ENCODE data around the gene ST3GAL5. TPM values are rescaled to one million over a fixed set of nuclear protein-coding genes. Genes with fewer than 3 reads are reported as not detected.

The ST3GAL5 gene
- polyA plus RNA-seq, 4 donors, result 10.8 to 13.1 (median 11.3) TPM

GRCh38 chr2:85811180-85812093 lies 77.4 kb downstream of the ST3GAL5 start:
- DNase-seq (ENCODE audit: low read depth in 4 of 4, low spot score in 3 of 4), result no peak

- DNase-seq (ENCODE audit: low read depth in 4 of 4, low spot score in 3 of 4), result no peak
These were observed 78.2 kb downstream of the ST3GAL5 start for GRCh38 chr2:85810371-85811179.

DNA sequence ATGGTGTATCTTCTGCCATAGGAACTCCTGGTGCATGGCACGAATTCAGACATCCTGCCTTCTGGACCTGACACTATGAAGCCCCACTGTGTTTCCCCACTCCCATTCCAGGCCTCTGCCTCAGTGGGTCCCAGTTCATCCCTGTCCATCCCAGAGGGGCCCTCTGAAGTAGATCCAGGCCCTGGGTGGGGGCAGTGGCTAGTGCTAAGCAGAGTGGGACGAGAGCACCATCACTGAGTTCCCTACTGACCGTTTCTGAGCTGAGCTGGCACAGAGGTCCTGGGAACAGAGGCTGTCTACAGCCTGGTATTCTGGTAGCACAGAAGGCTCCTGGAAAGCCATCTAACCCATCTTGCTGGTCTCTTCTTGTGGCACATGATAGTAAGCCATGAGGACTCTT lies 81.0 kb downstream of the ST3GAL5 start:
- no peak for DNase-seq (ENCODE audit: low read depth in 4 of 4, low spot score in 3 of 4)

GRCh38 chr2:85806358-85807118 lies 82.3 kb downstream of the ST3GAL5 start:
- DNase-seq (ENCODE audit: low read depth in 4 of 4, low spot score in 3 of 4), result no peak

DNA sequence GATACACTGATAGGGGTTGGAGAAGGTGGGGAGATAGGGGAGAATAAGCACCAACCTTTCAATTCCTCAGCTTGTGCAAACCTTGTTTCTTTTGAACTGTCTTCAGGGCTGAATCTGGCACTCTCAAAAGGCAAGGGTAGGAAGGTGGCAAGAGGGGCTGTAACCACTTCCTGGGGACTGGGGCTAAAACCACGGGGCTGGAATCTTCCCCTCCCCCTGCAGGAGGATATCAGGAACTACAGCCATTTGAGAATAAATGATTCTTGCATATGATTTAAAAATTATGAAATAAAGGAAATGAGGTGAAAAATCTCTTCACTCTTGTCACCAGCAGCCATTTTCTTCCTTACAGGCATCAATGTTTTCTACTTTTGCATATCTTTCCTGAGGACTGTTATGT lies 84.2 kb downstream of the ST3GAL5 start:
- DNase-seq (ENCODE audit: low read depth in 4 of 4, low spot score in 3 of 4), result no peak

- DNase-seq (ENCODE audit: low read depth in 4 of 4, low spot score in 3 of 4), result no peak
These were observed 84.9 kb downstream of the ST3GAL5 start for GRCh38 chr2:85803704-85804425.

DNA sequence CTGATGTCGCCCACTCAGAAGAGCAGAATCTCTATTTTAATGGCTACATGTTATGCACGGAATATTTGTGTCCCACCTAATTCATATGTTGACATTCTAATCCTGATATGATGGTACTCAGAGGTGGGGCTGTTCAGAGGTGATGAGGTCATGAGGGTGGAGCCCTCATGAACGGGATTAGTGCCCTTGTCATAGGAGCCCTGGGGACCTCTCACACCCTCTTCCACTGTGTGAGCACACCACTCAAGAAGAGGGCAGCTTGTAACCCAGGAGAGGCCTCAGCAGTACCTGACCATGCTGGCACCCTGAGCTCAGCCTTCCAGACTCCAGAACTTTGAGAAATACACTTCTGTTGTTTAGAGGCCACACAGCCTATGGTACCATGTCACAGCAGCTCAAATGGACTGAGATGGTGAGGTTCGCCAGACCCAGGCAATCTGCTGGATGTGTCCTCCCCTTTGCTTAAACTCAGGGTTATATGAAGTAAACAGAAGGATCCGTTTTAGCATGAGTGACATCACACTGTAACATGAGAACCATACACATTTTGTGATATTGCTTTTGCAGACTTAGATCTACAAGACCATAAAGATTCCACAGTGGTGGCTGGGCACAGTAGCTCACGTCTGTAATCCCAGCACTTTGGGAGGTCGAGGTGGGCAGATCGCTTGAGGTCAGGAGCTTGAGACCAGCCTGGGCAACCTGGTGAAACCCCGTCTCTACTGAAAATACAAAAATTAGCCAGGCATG lies 86.3 kb downstream of the ST3GAL5 start:
- no peak for DNase-seq (ENCODE audit: low read depth in 4 of 4, low spot score in 3 of 4)

DNA sequence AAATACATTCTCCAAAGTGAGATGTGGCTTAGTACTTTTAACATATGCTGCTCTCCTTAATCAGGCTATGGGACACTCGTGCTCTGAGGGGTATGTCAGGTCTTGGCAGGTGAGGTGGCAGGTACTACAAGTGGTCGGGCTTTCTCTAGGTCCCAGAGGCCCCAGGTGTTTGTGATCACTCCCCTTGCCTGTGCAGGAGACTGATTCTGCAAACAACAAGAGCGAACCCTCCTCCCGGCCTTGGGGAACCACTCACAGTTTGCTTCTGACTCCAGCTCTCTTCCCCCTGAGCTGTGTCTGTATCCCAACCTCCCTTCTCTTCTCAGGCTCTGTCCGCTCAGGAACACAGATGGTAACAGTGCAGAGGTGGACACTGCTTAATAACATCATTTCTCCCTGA lies 86.9 kb downstream of the ST3GAL5 start:
- no peak for DNase-seq (ENCODE audit: low read depth in 4 of 4, low spot score in 3 of 4)

GRCh38 chr2:85800586-85800985 lies 88.2 kb downstream of the ST3GAL5 start:
- no peak for DNase-seq (ENCODE audit: low read depth in 4 of 4, low spot score in 3 of 4)

DNA sequence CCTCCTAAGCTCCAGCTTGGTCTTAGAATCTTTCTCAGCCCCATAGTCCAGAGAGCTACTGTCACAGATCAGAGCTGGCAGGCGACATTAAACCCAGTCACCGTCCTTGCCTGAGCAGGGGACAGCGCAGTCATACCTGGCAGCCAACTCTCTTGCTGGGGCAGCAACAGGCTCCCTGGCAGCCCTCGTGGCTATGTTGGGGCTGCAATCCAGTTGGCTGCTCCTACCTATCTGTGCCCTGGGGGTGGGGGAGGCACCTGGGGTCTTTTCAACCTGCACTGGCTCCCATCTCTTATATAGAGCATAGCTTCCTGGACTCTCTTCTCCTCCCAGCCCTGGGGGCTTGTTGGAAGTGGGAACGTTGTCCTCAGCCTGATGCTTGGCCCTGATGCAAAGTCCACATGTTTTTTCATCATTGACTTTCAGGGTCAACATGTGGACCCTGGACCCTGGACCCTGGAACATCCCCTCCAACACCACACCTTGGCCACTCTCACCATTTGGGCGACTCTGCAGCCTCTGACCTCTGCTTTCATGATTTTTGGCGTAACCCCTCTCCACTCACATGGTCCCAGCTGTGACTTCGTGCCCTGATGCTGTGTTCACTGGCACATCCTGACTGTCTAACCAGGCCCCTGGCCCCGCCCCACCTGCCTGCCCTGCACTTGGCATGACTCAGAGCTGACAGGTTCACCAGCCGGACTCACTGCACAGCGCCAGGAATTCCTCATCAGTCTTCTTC lies 89.4 kb downstream of the ST3GAL5 start:
- no peak for DNase-seq (ENCODE audit: low read depth in 4 of 4, low spot score in 3 of 4)

- peak in 1 of 4 donors; percentile 38 for DNase-seq (ENCODE audit: low read depth in 4 of 4, low spot score in 3 of 4)
These were observed 90.9 kb downstream of the ST3GAL5 start for GRCh38 chr2:85797921-85798320.

GRCh38 chr2:85797263-85797660 lies 91.5 kb downstream of the ST3GAL5 start:
- no peak for DNase-seq (ENCODE audit: low read depth in 4 of 4, low spot score in 3 of 4)

- DNase-seq (ENCODE audit: low read depth in 4 of 4, low spot score in 3 of 4), result no peak
These were observed 92.2 kb downstream of the ST3GAL5 start for GRCh38 chr2:85796341-85797262.

GRCh38 chr2:85796046-85796340 lies 92.8 kb downstream of the ST3GAL5 start:
- DNase-seq (ENCODE audit: low read depth in 4 of 4, low spot score in 3 of 4), result no peak

DNA sequence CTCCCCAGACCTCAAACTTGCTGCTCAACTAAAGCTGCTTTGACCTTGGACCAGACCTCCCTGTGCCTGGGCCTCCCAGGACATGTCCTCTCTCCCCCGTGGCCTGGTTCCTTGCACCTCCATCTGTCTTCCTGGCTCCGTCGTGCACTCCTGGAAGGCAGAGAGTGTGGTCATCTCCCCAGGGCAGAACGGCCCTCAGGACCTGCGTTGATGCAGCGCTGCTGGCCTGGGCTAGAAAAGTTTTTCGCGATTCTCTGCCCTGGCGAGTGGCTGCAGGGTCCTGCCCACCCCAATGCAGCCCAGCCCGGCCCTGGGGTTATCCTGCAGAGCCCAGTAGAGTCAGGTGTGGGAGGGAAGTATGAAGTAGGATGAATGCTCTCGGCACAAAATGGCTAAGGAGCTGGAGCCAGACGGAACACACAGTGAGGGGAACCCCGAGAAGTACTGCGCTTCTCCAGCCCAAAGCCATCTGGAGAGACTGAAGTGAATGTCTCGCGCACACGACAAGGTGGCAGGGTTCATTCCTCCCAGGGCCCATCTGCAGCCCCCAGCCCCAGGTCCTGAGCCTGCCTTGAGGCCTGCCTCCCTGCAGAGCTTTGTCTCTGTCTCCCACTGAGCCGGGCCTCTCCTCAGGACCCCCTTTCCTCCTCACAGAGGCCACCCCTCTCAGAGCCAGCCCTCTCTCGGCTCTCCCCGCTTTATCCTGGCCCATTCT lies 93.3 kb downstream of the ST3GAL5 start:
- DNase-seq (ENCODE audit: low read depth in 4 of 4, low spot score in 3 of 4), result no peak

GRCh38 chr2:85794491-85795121 lies 94.2 kb downstream of the ST3GAL5 start:
- DNase-seq (ENCODE audit: low read depth in 4 of 4, low spot score in 3 of 4), result no peak

DNA sequence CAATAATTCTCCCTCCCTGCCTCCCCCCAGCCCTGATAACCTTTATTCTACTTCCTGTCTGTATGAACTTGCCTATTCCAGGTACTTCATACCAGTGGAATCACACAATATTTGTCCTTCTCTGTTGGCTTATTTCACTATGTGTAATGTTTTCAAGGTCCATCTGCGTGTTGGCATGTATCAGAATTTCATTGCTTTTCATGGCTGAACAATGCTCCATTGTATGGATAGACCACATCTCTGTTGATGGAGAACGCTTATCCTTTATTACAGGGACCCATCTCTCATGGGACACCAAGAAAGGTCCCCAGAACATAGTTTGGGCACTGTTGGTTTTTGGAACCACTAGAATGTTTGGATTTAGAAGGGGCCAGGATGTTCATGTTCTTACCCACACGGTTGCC lies 94.8 kb downstream of the ST3GAL5 start:
- DNase-seq (ENCODE audit: low read depth in 4 of 4, low spot score in 3 of 4), result no peak
